Astrocyte (in vitro differentiated cells and primary cell): Measurements from ENCODE around the gene UBE2S. TPM values are rescaled to one million over a fixed set of nuclear protein-coding genes. Genes with fewer than 3 reads are reported as not detected.

Source experiments
- DNase-seq: peaks from one replicate; pipeline ENCODE4 v3.0.0-alpha.2; 2010; ENCODE audit warnings: low read depth
- FAIRE-seq: peaks from 2 replicates; lab custom pipeline; 2011; peaks lifted over from hg19 to GRCh38; lab: Jason Lieb, UNC
- H2AFZ ChIP-seq: 2 replicates; pipeline ENCODE4 v1.6.0; 2012; ENCODE audit warnings: low read depth, low read length, inconsistent platforms
- H3K27ac ChIP-seq: 2 replicates; pipeline ENCODE4 v1.5.1; 2011; ENCODE audit warnings: low read depth, low read length, inconsistent platforms
- H3K27me3 ChIP-seq: 2 replicates; pipeline ENCODE4 v1.6.0; 2011; ENCODE audit warnings: low read length, inconsistent platforms; ENCODE audit not compliant: insufficient read depth
- H3K36me3 ChIP-seq: 2 replicates; pipeline ENCODE4 v1.5.1; 2011; ENCODE audit warnings: low read length, inconsistent platforms; ENCODE audit not compliant: insufficient read depth
- H3K4me1 ChIP-seq: 2 replicates; pipeline ENCODE4 v1.5.1; 2011; ENCODE audit warnings: low read length, inconsistent platforms; ENCODE audit not compliant: insufficient read depth
- H3K4me2 ChIP-seq: 2 replicates; pipeline ENCODE4 v1.6.0; 2012; ENCODE audit warnings: low read length, inconsistent platforms
- H3K4me3 ChIP-seq: 2 replicates; pipeline ENCODE4 v1.5.1; 2011; ENCODE audit warnings: low read depth, mild to moderate bottlenecking, low read length, inconsistent platforms; ENCODE audit not compliant: insufficient read depth
- H3K79me2 ChIP-seq: 2 replicates; pipeline ENCODE4 v1.6.0; 2012; ENCODE audit warnings: mild to moderate bottlenecking, low read length, inconsistent platforms; ENCODE audit not compliant: insufficient read depth
- H3K9ac ChIP-seq: 2 replicates; pipeline ENCODE4 v1.6.0; 2012; ENCODE audit warnings: mild to moderate bottlenecking, low read length, inconsistent platforms
- H3K9me3 ChIP-seq: 2 replicates; pipeline ENCODE4 v1.5.1; 2012; ENCODE audit warnings: low read depth, mild to moderate bottlenecking, low read length, inconsistent platforms; ENCODE audit not compliant: insufficient read depth
- H4K20me1 ChIP-seq: 2 replicates; pipeline ENCODE4 v1.6.0; 2012; ENCODE audit warnings: low read length, inconsistent platforms; ENCODE audit not compliant: insufficient read depth
- H3K27ac Mint-ChIP-seq: one replicate; pipeline ENCODE4 v1.8.0; 2021; ENCODE audit warnings: mild to moderate bottlenecking, mixed read lengths; ENCODE audit not compliant: unreplicated experiment
- H3K27me3 Mint-ChIP-seq: one replicate; pipeline ENCODE4 v1.8.0; 2021; ENCODE audit warnings: low read depth, mixed read lengths; ENCODE audit not compliant: unreplicated experiment
- H3K36me3 Mint-ChIP-seq: one replicate; pipeline ENCODE4 v1.8.0; 2021; ENCODE audit warnings: low read depth, mixed read lengths; ENCODE audit not compliant: unreplicated experiment
- H3K4me1 Mint-ChIP-seq: one replicate; pipeline ENCODE4 v1.8.0; 2021; ENCODE audit warnings: low read depth, mixed read lengths; ENCODE audit not compliant: unreplicated experiment
- H3K4me3 Mint-ChIP-seq: one replicate; pipeline ENCODE4 v1.8.0; 2021; ENCODE audit warnings: mild to moderate bottlenecking, moderate library complexity, mixed read lengths; ENCODE audit not compliant: unreplicated experiment
- H3K9me3 Mint-ChIP-seq: one replicate; pipeline ENCODE4 v1.8.0; 2021; ENCODE audit warnings: mild to moderate bottlenecking, mixed read lengths; ENCODE audit not compliant: unreplicated experiment
- EZH2 ChIP-seq: IDR thresholded peaks from 2 replicates; pipeline ENCODE4 v1.6.1; 2012; ENCODE audit warnings: mild to moderate bottlenecking, low read length, inconsistent platforms; ENCODE audit not compliant: insufficient read depth
- total RNA-seq: library from RNA; stranded (reverse); gene quantifications from 2 replicates; pipeline ENCODE4 v1.2.1, GENCODE V29; 2021
- TF ChIP-seq, protein P1 (sequence below): IDR thresholded peaks from 2 replicates; pipeline ENCODE4 v1.5.1; 2011; ENCODE audit warnings: low read depth, mild to moderate bottlenecking, inconsistent platforms, low read length, moderate library complexity; ENCODE audit not compliant: insufficient read depth

Gene UBE2S
- total RNA-seq, 1 donor from 2014 or later: 116 TPM

DNA sequence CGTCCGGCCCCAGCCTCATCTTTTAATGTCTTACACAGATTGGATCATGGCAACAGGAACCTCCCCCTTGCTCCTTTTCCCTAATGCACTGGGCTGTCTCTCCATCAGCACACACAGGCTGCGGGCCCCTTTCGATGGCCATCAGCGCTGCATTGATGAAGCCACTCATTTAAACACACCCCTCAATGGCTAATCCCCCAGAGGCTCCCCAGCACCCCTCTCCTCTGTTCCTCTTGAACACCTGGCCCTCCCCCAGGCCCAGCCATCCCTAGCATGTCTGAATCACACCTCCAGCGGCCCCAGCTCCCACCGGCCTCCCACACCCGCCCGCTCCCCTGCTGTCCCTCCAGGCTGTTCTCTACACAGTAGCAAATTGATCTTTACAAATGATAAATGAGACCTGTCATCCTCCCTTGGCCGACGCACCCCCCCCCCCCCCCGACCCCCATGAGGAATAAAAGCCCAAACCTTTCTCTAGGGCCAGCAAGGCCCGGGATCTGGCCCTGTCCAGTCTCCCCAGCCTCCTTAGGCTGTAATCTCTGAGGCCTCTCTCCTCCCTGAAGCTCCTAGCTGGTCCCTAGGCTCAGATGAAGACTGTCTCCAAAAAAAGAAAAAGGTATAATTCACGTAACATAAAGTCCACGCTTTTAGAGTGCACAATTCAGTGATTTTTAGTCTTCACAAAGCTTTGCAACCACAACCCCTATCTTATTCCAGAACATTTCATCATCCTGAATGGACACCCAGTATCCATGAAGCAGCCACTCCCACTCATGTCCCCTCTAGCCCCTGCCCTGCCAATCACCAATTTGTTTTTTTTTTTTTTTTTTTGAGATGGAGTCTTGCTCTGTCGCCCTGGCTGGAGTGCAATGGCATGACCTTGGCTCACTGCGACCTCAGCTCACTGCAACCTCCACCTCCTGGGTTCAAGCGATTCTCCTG lies 14.5 kb downstream of the UBE2S start:
- no peaks in the 10 kb centered on the region for H3K27me3 Mint-ChIP-seq
- Histone ChIP-seq H2AFZ (no peak overlapping the region), H3K36me3 (peaks cover 24% of the 10 kb centered on the region), H3K9me3 (no peaks in the 10 kb centered on the region), H4K20me1 (peaks cover 53% of the 10 kb centered on the region), H3K4me3 (no peak overlapping the region), H3K4me1 (peaks cover 25% of the 10 kb centered on the region), H3K27me3 (no peaks in the 10 kb centered on the region), H3K4me2 (no peak overlapping the region), H3K79me2 (peaks cover 26% of the 10 kb centered on the region), H3K27ac (no peak overlapping the region), H3K9ac (no peak overlapping the region)
- H3K4me3 Mint-ChIP-seq: peak overlapping the region; percentile 73
- H3K36me3 Mint-ChIP-seq: peaks cover 11% of the 10 kb centered on the region
- no peaks in the 10 kb centered on the region for H3K9me3 Mint-ChIP-seq
- DNase-seq: no peak
- TF ChIP-seq, protein P1, sequence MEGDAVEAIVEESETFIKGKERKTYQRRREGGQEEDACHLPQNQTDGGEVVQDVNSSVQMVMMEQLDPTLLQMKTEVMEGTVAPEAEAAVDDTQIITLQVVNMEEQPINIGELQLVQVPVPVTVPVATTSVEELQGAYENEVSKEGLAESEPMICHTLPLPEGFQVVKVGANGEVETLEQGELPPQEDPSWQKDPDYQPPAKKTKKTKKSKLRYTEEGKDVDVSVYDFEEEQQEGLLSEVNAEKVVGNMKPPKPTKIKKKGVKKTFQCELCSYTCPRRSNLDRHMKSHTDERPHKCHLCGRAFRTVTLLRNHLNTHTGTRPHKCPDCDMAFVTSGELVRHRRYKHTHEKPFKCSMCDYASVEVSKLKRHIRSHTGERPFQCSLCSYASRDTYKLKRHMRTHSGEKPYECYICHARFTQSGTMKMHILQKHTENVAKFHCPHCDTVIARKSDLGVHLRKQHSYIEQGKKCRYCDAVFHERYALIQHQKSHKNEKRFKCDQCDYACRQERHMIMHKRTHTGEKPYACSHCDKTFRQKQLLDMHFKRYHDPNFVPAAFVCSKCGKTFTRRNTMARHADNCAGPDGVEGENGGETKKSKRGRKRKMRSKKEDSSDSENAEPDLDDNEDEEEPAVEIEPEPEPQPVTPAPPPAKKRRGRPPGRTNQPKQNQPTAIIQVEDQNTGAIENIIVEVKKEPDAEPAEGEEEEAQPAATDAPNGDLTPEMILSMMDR: no peak
- no peak for TF ChIP-seq EZH2
- H3K4me1 Mint-ChIP-seq: peaks cover 36% of the 10 kb centered on the region
- FAIRE-seq: no peak
- H3K27ac Mint-ChIP-seq: peak overlapping the region; percentile 66

DNA sequence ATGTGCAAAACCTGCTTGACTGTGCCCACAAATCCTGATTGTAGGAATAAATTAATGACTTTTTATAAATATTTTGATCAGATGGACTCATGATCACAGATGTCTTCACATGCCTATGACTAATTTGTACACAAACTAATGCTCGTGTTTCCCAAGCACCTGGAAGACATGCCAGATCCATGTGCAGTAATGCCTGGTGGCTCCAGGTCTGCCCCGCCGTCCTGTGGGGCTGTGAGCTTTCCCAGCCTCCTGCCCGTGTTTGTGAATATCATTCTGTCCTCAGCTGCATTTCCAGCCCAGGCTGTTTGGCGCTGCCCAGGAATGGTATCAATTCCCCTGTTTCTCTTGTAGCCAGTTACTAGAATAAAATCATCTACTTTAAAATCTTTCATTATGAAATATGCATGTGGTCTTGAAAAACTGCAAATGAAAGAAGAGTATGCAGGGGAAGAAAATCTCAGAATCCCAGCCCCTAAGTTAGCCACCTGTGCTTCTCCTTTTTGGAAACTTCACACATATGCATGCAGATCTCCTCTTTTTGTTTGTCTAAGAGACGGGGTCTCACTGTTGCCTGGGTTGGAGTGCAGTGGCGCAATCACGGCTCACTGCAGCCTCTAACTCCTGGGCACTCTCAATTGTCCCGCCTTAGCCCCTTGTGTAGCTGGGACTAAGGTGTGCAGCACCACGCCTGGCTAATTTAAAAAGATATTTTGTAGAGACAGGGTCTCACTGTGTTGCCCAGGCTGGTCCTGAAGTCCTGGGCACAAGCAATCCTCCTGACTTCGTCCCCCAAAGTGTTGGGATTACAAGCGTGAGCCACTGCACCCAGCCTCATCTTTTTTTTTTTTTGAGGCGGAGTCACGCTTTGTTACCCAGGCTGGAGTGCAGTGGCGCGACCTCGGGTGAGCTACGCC lies 15.6 kb downstream of the UBE2S start:
- Histone ChIP-seq H3K4me1 (peaks cover 37% of the 10 kb centered on the region), H3K4me2 (no peak overlapping the region), H2AFZ (no peak overlapping the region), H3K4me3 (no peak overlapping the region), H3K79me2 (peaks cover 37% of the 10 kb centered on the region), H3K9ac (no peak overlapping the region), H3K27me3 (no peaks in the 10 kb centered on the region), H3K27ac (no peak overlapping the region), H3K9me3 (no peaks in the 10 kb centered on the region), H4K20me1 (peaks cover 64% of the 10 kb centered on the region), H3K36me3 (peaks cover 29% of the 10 kb centered on the region)
- Mint-ChIP-seq H3K36me3 (peaks cover 22% of the 10 kb centered on the region), H3K27ac (no peak overlapping the region), H3K4me1 (peaks cover 42% of the 10 kb centered on the region), H3K27me3 (no peaks in the 10 kb centered on the region), H3K4me3 (peak overlapping the region; percentile 34), H3K9me3 (no peaks in the 10 kb centered on the region)
- TF ChIP-seq EZH2: no peak
- TF ChIP-seq, protein P1: no peak
- DNase-seq: no peak
- FAIRE-seq: no peak
